ENCODE results near the gene ENG.
"Not testable (repeated sequence)": the region's sequence is repeated elsewhere in the genome, so short reads cannot be mapped to it uniquely, and the experiment has no call there.

The ENG gene

DNA sequence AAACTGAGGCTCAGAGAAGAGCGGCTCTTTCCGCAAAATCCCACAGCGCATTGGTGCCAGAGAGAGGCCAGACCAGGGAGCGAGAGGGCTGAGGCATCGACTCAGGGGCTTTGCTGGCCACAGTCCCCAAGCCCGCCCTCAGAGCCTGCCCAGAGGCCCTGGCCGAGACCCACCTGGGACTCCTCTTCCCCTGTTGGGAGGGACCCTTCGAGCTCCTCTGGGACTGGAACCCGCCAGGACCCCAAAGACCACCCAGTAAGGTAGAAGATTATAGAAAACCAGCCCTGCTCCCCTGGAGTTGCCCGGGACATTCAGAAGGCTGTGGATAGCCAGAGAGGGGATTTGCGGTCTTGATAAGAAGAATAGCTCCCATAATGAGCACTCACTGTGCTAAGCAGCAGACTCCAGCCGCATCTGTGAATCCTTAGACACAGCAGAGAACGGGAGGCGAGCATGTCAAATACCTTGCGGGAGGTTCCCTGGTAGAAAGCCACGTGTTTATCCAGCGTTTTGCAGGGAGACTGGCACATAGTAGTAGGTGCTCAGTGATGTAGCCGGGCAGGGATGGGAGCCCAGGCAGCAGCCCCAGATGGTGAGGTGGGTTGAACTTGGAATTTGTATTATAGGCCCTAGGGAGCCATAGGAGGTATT is 23.7 kb upstream of the ENG start:
- no peak for DNase-seq

DNA sequence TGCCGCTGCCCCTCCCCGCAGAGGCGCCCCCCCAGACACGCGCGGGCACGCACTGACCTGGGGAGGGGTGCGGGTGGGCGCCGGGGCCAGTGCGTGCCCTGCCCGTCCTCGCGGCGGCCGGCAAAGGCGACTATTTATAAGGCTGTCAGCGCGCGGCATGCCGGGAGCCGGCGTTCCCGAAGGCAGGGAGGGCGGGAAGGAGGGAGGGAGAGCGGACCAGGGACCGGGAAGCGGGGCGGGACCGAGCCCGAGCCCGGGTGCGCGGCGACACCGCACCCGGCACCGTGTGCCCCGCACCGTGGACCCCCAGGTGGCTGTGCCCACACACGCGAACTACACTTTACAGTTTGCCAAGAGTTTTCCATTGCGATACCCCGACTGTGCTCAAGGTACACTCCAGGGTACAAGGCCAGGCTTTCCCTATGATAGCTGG is 23.1 kb upstream of the ENG start, which contains the start of gene AK1:
Gene AK1, minus strand, starts transcription at position 110 of the 433 bp plus-strand sequence. CDS start 3,058 bp downstream, outside the sequence.
- DNase-seq: no peak

DNA sequence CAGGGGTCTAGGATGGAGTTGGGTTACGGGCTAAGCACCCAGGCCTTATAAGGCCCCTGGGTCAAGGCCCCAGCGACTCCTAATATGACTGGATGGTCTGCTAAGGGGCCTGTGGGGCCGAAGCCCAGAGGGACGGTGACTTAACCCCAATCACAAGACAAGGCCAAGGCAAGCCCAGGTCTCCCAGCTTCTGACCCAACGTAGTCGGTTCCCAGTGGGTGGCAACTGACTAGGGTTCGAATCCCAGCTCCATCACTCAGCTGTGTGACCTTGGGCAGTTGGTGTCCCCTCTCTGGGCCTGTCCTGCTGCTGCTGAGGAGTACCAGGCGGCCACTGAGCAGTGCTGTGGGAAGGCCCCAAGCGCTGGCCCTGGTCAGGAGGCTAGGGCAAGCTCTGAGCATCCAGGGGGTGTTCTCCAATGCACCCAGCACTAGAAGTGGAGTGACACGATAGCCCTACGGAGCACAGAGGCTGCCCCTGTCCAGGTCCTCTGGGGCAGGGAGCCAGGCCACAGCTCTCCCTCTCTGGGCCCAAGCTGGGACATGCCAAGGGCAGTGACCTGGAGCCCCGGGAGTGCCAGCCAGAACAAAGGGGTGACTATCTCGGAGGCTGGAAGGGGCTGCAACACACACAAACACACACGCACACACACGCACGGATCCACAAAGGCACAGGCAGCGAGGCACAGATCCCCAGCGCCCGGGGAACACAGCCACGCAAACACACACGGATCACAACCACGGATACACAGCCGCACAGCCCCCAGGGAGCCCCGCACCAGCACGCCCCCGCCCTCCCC is 22.5 kb upstream of the ENG start:
- no peak for DNase-seq

DNA sequence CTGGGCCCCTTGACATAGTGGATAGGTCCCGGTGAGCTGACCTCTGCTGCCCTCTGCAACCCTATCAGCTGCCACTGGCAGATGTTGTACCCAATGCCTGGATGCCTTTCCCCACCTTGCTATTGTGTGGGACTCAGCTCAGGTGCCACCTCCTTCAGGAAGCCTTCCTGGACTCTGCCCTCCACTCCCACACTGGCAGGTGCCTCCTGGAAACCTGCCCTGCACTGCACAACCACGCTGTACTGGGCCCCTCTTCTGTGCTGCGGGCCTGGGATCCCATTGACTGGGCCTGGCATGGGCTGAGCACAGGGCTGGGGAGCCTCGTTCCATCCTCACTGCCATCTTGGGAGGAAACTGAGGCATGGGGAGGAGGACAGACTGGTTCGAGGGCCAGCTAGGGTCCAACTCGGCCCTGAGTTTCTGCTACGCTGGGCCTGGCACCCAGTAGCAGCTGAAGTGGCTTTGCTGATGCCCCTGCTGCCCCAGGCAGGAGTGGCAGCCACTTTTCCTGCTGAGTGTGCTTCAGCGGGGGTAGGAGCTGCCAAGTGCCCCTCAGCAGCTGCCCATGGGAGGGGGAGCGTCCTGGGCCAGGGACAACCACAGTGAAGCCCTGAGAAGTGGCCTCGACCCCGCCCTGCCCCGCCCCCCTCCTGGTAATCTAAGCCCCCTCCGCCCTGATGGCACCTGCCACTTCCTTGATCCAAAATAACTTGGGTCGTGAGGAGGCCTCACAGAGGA is 21.7 kb upstream of the ENG start:
- no peak for DNase-seq

DNA sequence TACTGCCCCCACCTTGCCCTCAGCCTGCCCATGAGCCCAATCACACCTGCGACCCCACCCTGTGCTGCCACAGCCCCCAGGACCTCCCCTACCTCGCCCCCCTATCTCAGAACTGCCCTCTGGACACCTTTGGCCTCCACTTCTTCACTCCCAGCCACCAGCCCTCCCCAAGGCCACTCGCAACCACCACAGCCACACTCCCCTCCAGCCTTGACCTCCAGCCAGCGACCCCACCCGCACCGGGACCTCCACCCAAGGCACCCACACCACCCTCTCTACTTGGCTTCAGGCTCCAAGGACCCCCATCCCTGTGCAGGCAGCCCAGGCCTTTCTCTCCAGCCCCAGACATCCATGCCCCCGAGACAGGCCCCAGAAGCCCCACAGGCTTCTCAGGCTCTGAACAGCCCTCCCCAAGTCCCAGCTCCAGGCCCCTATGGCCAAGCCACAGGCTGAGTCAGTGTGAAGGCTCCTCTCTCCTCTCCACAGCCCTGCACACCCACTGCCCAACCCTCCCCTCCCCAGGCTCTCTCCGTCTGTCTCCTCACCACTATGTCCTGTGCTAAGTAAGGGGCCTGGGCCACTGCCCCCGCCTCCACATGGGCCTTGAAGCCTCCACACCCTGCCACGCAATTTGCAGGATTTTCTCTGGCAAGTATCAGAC is 21.0 kb upstream of the ENG start:
- DNase-seq: no peak

DNA sequence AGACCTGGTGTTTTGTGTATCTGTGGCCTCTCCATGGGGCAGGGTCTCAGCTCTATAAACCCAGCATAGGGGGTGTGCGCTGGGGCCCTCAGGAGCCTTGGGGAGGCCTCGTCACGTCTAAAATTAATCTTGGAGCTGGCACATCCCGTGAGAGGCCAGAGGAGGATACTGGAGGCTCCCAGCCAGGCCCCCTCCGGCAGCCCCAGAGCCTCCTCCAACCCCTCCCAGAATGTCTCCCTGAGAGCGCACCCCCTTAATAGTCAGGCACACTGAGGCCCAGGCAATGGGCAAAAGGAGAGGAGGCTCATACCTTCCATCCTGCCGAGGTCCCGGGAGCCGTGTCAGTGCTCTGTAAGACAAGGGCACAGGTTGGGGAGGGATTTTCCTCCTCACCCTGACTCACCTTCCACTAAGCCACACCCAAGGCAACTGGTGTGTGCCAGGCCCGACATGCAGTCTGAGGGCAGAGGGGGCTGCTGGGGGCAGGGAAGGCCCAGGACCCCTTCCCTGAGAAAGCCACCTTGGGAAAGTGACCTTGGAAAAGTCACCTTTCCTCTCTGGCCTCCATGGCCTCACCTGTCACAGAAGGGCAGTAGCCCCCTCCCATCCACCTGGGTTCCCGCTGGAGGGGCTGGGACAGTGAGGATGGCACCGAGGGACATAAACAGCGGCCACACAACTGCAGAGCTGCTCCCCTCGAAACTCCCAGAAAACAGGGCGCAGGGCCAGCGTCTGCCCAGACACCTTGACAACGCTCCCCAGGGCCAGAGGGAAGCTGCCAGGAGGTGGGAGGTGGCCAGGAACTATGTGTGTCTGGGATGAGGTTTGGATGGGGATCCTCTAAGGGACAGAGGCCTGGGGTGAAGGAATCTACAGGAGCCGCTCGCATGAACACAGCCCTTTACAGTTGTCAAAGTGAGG is 20.1 kb upstream of the ENG start:
- no peak for DNase-seq

DNA sequence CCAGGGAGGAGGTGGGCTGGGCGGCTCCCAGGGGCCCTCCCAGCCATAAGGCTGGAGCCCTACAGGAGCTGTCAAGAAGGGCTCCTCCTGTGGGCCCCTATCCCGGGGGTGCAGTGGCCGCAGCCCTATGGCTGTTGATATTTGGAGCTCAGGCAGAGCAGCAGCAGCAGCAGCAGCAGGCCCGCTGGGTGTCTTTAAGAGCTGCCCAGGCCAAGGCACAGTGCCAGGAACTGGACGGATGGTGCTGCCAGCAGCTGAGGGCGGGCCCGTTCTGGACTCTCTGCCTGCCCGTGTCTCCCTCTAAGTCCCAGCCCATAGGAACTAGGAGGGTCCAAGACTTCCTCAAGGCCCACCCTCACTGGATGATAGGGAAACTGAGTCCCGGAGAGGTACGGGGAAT is 19.4 kb upstream of the ENG start:
- no peak for DNase-seq

DNA sequence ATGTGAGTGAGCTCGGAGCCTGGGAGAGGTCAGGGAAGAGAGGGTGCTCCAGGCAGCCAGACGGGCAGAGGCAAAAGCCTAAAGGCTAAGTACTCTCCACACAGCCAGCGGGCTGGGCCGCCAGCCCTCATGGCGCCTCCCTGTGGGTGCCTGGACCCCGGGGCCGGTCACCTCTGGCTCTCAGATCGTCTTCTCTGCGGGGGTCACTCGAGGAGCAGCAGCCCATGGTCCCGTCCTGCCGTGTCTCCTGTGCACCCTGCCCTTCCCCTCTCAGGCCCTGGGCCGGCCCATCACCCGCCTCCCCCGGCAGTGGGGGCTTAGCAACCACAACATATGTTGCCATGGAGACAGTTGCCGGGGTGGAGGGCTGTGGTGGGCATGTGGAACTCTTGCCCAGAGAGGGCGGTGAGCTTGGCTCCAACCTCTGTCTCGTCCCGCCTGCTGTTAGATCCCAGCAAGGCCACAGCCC is 18.8 kb upstream of the ENG start:
- no peak for DNase-seq

DNA sequence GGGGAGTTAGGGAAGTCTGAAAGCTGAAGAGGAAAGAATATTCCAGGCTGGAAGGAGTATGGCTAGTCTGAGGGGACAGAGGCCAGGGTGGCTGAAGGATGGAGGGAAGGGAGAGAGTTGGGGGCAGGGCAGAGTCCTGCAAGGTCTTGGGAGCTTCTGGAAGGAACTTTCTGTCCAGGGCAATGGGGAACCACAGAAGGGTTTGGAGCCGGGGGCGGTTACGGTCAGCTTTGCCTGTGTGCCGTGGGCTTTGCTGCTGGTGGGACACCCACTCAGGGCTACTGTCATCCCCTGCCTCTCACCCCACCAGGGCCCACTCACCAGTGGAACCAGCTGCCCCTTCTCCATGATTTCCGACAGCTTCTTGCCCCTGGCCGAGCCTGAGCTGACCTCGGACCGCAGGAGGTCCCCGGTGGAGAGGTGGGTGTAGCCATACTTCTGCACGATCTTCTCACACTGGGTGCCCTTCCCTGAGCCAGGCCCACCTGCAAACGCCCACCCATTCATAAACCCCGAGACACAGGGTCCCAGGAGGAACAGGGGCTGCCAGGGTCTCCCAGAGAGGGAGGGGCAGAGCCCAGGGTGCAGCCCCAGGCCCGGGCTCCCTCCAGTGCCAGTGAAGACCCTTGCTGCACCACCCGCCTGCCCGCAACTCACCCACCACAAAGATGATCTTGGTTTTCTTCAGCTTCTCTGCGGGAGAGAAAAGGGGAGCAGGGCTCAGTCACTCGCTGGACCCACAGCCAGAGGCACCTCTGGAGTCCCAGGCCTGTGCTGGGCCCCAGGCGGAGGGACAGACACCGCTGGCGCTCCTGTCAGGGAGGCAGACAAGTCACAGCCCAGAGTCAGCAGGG is 18.1 kb upstream of the ENG start:
- DNase-seq: no peak

DNA sequence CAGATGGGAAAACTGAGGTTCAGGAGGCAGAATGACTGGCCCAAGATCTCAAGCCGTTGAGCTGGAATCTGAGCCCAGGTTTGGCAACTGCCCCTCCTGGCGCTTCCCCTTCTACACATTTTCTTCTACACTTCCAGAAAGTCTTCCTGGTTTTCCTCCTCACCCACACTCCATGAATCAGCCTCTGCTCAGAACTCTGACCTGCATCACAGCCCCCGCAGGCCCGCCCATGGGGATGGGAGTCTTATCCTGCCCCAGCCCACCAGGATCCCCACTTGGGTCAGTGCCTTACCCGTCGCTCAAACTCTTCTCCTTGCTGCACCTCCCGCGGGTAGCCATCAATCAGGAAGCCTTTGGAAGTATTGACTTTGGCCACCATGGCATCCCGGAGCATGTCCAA is 17.1 kb upstream of the ENG start:
- no peak for DNase-seq

DNA sequence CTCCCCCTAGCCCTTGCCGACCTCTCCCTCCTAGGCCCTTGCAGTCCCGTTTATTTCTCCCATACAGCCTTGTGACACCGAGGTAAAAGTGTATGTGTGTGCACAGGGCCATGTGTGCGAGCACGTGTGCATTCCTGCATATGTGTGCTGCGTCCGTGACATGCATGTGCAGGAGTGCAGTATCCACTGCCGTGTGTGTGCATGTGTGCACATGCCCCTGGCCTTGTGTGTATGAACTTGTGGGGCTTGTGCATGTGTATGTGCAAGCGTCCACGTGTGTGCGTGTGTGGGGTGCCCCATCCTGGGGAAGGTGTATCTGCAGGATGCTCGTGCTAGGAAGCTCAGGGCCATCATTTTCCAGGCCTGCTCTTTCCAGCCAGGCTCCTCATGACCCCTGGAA is 16.4 kb upstream of the ENG start:
- DNase-seq: no peak

DNA sequence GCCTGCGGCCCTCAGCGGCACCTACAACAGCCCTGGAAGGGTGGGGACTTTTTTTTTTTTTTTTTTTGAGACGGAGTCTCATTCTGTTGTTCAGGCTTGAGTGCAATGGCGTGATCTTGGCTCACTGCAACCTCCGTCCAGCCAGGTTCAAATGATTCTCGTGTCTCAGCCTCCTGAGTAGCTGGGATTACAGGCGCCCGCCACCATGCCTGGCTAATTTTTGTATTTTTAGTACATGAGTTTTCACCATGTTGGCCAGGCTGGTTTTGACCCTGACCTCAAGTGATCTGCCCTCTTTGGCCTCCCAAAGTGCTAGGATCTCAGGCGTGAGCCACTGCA is 15.7 kb upstream of the ENG start:
- not testable (repeated sequence) for DNase-seq

DNA sequence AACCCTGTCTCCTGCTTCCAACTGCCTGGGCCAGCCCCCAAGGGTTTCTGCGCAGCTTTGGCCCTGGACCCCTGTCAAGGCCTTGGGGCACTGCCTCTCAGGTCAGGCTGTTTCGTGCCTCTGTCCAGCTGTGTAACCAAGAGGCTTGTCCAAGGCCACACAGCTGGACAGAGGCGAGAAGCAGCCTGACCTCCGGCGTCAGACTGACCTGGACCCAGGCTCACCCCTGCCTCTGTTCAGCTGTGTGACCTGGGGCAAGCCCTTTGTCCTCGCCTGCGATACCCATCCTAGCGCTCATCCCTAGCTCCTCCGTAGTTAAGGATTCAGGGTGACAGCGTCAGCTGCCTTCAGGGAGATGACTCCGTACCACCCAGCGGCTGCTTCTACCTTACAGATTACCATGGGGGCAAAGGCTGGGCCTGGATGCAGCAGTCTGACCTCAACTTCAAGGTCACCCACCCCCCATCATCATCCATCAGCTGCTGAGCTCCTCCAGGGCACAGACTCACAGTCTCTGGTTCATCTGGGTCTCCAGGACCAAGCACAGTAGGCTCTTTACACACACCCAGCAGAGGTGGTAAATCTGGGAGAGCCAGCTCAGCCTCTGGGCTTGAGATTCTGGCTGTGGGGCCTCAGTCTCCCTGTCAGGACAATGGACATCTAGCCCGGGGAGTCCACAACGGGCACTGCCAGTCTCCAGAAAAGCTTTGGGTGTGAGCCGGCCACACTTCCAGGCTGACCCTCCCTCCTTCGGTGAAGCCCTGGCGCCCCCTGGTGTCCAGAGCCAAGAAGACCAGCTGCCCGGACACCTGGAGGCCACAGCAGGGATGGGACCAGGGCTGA is 15.1 kb upstream of the ENG start:
- peak; percentile 60 to 73 (median 67) for DNase-seq

DNA sequence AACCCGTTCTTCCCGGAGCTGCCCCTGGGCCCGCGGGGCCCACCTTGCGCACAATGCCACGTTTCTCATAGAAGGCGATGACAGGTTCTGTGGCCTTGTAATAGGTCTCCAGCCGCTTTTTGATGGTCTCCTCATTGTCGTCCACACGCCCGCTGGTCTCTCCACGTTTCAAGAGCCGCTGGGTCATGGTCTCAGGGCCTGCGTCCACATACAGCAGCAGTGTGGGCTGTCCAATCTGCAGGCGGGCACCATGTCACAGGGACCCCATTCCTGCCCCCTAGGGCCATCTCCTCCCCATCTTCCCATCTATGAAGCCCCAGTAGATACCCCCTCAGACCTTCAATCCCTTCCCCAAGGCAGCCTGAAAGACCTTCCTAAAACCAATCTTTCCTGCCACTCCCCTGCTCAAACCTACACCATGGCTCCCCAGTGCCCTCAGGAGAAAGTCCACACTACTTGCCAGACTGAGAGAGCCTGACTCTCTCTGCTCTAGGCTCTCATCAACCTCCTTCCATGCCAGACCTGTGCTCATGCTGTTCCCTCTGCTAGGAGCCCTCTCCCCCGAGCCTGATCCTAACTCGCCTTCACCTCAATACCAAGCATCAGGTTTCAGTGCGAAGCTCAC is 13.9 kb upstream of the ENG start:
- DNase-seq: no peak

DNA sequence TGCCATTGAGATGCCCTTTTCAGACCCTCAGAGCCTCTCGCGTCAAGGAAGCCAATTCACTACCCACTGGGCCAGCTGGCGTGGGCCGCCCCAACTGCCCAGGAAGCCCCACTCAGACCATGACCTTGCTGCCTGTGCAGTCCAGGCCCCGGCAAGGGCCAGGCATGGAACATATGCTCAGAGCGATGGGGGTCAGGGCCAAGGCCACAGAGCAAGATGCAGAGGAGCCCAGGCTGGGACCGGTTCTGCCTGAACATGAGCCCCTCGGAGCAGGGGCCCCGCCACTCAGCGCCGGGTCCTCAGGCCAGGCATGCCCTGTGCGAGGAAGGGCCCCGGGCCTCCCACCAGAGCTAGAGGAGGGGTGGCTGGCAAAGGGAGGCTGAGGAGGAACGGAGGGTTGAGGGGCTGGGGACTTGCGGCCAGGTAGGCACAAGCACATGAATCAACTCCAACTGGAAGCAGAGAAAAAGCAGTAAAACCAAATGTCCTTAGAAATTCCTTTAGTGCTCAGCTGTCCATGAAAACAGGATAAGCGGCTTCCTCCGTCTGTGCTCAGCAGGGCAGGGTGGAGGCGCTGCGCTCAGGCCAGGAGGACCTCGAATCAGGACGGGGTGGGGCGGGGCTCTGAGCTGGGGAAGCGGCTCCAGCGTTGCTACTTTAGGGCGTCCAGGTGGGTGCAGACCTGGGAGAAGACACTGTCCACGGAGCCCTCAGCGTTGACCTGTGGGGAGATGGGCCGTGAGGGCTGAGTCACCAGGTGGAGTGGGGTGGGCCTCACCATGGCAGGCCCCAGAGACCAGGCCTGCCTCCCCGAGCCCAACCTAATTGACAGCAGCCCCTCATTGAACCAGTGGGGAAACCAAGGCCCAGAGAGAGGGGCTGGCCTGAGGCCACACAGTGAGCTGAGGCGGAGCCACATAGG is 13.2 kb upstream of the ENG start:
- DNase-seq: no peak

DNA sequence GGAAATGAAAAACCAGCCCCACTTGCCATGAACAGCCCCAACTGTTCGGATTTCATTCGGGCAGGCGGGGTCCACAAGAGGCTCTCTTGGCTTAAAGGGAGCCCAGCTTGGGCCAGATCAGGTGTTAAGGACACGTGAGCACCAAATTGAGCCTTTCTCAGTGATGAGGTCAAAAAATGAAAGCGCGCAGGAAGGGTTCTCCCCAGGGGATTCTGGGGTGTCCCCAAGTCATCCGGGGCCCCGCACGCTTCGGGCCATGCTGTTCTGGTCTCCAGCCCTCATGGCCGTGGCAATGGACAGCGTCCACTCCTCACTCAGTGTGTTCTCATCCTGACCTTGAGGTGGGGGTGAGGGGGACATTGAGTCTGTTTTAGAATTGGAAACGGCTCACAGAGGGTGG is 12.1 kb upstream of the ENG start:
- no peak for DNase-seq

DNA sequence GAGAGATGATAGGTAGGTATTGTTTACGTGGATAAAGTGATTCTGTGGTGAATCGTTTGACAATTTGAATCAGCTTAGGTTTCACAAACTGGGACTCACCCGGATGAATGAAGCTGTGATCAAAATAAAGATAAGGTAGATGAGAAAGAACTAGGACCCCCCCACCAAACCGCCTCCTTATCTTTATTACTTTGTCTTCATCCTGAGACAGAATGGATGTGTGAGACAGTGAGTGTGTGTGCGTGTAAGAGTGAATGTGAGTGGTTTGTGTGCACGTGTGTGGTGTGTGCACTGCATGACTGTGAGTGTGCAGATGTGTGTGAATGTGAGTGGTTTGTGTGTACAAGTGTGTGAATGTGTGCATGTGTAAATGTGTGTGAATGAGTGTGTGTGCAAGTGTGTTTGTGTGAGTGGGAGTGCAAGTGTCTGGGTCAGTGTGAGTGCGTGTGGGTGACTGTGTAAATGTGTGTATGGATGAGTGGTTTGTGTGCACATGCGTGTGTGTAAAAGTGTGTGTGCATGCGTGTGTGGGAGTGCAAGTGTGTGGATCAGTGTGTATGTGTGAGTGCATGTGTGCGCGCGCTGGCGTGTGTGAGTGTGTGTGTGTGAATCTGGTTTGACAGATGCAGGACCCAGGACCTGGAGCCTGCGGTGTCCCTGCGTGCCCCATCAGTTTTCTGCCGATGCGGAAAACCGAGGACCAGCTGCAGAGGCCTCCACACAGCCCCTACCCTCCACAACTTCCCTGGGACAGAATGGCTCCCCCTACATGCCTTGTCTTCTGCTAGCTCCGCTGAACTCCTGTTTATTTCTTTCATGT is 11.4 kb upstream of the ENG start:
- peak in 1 of 5 donors; percentile 51 for DNase-seq
